DOHH2 (cell line): ENCODE results near the gene SHC4.

Source experiments
- EZH2phosphoT487 ChIP-seq: fragments of 200-600 bp; sonication (generic); IDR thresholded peaks from 2 replicates; pipeline ENCODE4 v1.6.1; 2017; ENCODE audit warnings: borderline replicate concordance, mild to moderate bottlenecking, antibody characterized with exemption, low read length, moderate library complexity, mixed read lengths
- TF ChIP-seq, protein P1 (sequence below): fragments of 200-600 bp; sonication (generic); IDR thresholded peaks from one replicate; pipeline ENCODE4 v1.5.1; 2014; ENCODE audit warnings: antibody characterized with exemption, mild to moderate bottlenecking, low read depth, low read length; ENCODE audit not compliant: poor library complexity, severe bottlenecking

GRCh38 chr15:48880070-48880634, 83.6 kb downstream of the SHC4 start:
- TF ChIP-seq, protein P1, sequence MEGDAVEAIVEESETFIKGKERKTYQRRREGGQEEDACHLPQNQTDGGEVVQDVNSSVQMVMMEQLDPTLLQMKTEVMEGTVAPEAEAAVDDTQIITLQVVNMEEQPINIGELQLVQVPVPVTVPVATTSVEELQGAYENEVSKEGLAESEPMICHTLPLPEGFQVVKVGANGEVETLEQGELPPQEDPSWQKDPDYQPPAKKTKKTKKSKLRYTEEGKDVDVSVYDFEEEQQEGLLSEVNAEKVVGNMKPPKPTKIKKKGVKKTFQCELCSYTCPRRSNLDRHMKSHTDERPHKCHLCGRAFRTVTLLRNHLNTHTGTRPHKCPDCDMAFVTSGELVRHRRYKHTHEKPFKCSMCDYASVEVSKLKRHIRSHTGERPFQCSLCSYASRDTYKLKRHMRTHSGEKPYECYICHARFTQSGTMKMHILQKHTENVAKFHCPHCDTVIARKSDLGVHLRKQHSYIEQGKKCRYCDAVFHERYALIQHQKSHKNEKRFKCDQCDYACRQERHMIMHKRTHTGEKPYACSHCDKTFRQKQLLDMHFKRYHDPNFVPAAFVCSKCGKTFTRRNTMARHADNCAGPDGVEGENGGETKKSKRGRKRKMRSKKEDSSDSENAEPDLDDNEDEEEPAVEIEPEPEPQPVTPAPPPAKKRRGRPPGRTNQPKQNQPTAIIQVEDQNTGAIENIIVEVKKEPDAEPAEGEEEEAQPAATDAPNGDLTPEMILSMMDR: no peak
- no peak for TF ChIP-seq EZH2phosphoT487
